WTC11 (cell line): ENCODE results near the gene MAMDC2. TPM values are rescaled to one million over a fixed set of nuclear protein-coding genes. Genes with fewer than 3 reads are reported as not detected.

Source experiments
- ATAC-seq: fragments of 200-7000 bp; cut with Tn5 transposase; 2 replicates; pipeline ENCODE4 v1.10.0; 2021; ENCODE audit warnings: mild to moderate bottlenecking, moderate library complexity
- CTCF ChIA-PET: fragments of 300-600 bp; sonication (Branson Sonifier 250); formaldehyde crosslinking; loops from one replicate; lab custom pipeline; 2021; ENCODE audit warnings: antibody characterized with exemption; lab: Charles Lee
- POLR2A ChIA-PET: fragments of 350-600 bp; sonication (Branson Sonifier 250); formaldehyde crosslinking; loops from one replicate; lab custom pipeline; 2021; ENCODE audit warnings: antibody characterized with exemption; lab: Charles Lee
- DNase-seq: peaks from one replicate; pipeline ENCODE4 v3.0.0; 2021; ENCODE audit warnings: low spot score
- H3K27ac Mint-ChIP-seq: 2 replicates; pipeline ENCODE4 v1.8.0; 2021; ENCODE audit warnings: mixed read lengths
- H3K27me3 Mint-ChIP-seq: 2 replicates; pipeline ENCODE4 v1.8.0; 2021; ENCODE audit warnings: low read depth, mild to moderate bottlenecking, moderate library complexity, mixed read lengths
- H3K36me3 Mint-ChIP-seq: 2 replicates; pipeline ENCODE4 v1.8.0; 2021; ENCODE audit warnings: mixed read lengths
- H3K4me1 Mint-ChIP-seq: 2 replicates; pipeline ENCODE4 v1.8.0; 2022; ENCODE audit warnings: mixed read lengths
- H3K4me3 Mint-ChIP-seq: 2 replicates; pipeline ENCODE4 v1.8.0; 2021; ENCODE audit warnings: mild to moderate bottlenecking, moderate library complexity, mixed read lengths
- H3K9me3 Mint-ChIP-seq: 2 replicates; pipeline ENCODE4 v1.8.0; 2021; ENCODE audit warnings: mixed read lengths
- CREM ChIP-seq: sonication (generic); formaldehyde crosslinking; IDR thresholded peaks from 2 replicates; pipeline ENCODE4 v1.8.1; 2022; ENCODE audit warnings: mild to moderate bottlenecking, missing genetic modification reagents, moderate library complexity
- ELF4 ChIP-seq: sonication (generic); formaldehyde crosslinking; IDR thresholded peaks from 2 replicates; pipeline ENCODE4 v1.8.1; 2022; ENCODE audit warnings: low read depth, mild to moderate bottlenecking, moderate library complexity, missing genetic modification reagents
- FOXK1 ChIP-seq: sonication (generic); formaldehyde crosslinking; IDR thresholded peaks from 2 replicates; pipeline ENCODE4 v1.8.0; 2022; ENCODE audit warnings: mild to moderate bottlenecking, moderate library complexity, missing genetic modification reagents
- IRF2 ChIP-seq: sonication (generic); formaldehyde crosslinking; IDR thresholded peaks from 2 replicates; pipeline ENCODE4 v1.8.0; 2022; ENCODE audit warnings: low read depth, missing genetic modification reagents, borderline replicate concordance
- JAZF1 ChIP-seq: fragments of 250-450 bp; sonication (Bioruptor Pico); IDR thresholded peaks from 2 replicates; pipeline ENCODE4 v1.9.0; 2021; ENCODE audit warnings: moderate library complexity, mild to moderate bottlenecking, inconsistent platforms
- MYBL2 ChIP-seq: sonication (generic); formaldehyde crosslinking; IDR thresholded peaks from 2 replicates; pipeline ENCODE4 v1.8.1; 2023; ENCODE audit warnings: mild to moderate bottlenecking, moderate library complexity, missing genetic modification reagents
- NFATC4 ChIP-seq: fragments of 250-450 bp; sonication (Bioruptor Pico); IDR thresholded peaks from 2 replicates; pipeline ENCODE4 v1.9.0; 2021; ENCODE audit warnings: mild to moderate bottlenecking
- SOX15 ChIP-seq: fragments of 250-450 bp; sonication (Bioruptor Pico); IDR thresholded peaks from 2 replicates; pipeline ENCODE4 v1.9.0; 2021; ENCODE audit warnings: mild to moderate bottlenecking
- ZBTB21 ChIP-seq: sonication (generic); formaldehyde crosslinking; IDR thresholded peaks from 2 replicates; pipeline ENCODE4 v1.8.1; 2023; ENCODE audit warnings: mild to moderate bottlenecking, missing genetic modification reagents, borderline replicate concordance
- ZNF219 ChIP-seq: sonication (generic); formaldehyde crosslinking; IDR thresholded peaks from 2 replicates; pipeline ENCODE4 v1.8.0; 2023; ENCODE audit warnings: missing genetic modification reagents, mild to moderate bottlenecking, borderline replicate concordance
- ZNF317 ChIP-seq: sonication (generic); formaldehyde crosslinking; IDR thresholded peaks from 2 replicates; pipeline ENCODE4 v1.8.1; 2023; ENCODE audit warnings: low read depth, mild to moderate bottlenecking, moderate library complexity, missing genetic modification reagents, borderline replicate concordance
- ZNF671 ChIP-seq: fragments of 250-450 bp; sonication (Bioruptor Pico); IDR thresholded peaks from 2 replicates; pipeline ENCODE4 v1.8.0; 2021; ENCODE audit warnings: mild to moderate bottlenecking
- total RNA-seq: library from RNA; stranded (reverse); gene quantifications from 3 replicates; pipeline ENCODE4 v1.2.3, GENCODE V29; 2021
- TF ChIP-seq, protein P1 (sequence below): sonication (generic); formaldehyde crosslinking; IDR thresholded peaks from 2 replicates; pipeline ENCODE4 v1.8.1; 2023; ENCODE audit warnings: mild to moderate bottlenecking, missing genetic modification reagents, borderline replicate concordance
- TF ChIP-seq, protein P2 (sequence below): sonication (generic); formaldehyde crosslinking; IDR thresholded peaks from 2 replicates; pipeline ENCODE4 v1.8.1; 2022; ENCODE audit warnings: low read depth, mild to moderate bottlenecking, moderate library complexity, missing genetic modification reagents, borderline replicate concordance
- TF ChIP-seq, protein P3 (sequence below): fragments of 250-450 bp; sonication (Bioruptor Pico); IDR thresholded peaks from 2 replicates; pipeline ENCODE4 v1.9.0; 2021; ENCODE audit warnings: moderate library complexity, mild to moderate bottlenecking, inconsistent platforms, borderline replicate concordance
- TF ChIP-seq, protein P4 (sequence below): sonication (generic); formaldehyde crosslinking; IDR thresholded peaks from 2 replicates; pipeline ENCODE4 v1.8.0; 2022; ENCODE audit warnings: mild to moderate bottlenecking, missing genetic modification reagents
- TF ChIP-seq, protein P5 (sequence below): sonication (generic); formaldehyde crosslinking; IDR thresholded peaks from 2 replicates; pipeline ENCODE4 v1.8.1; 2022; ENCODE audit warnings: missing genetic modification reagents, borderline replicate concordance
- TF ChIP-seq, protein P6 (sequence below): sonication (generic); formaldehyde crosslinking; IDR thresholded peaks from 2 replicates; pipeline ENCODE4 v1.8.1; 2023; ENCODE audit warnings: mild to moderate bottlenecking, missing genetic modification reagents, moderate library complexity
- TF ChIP-seq, protein P7 (sequence below): sonication (generic); formaldehyde crosslinking; conservative IDR thresholded peaks from 2 replicates; pipeline ENCODE4 v1.8.1; 2022; ENCODE audit warnings: mild to moderate bottlenecking, missing genetic modification reagents

MAMDC2 gene
- total RNA-seq, 1 experiment from 2014 or later: 6.0 TPM

DNA sequence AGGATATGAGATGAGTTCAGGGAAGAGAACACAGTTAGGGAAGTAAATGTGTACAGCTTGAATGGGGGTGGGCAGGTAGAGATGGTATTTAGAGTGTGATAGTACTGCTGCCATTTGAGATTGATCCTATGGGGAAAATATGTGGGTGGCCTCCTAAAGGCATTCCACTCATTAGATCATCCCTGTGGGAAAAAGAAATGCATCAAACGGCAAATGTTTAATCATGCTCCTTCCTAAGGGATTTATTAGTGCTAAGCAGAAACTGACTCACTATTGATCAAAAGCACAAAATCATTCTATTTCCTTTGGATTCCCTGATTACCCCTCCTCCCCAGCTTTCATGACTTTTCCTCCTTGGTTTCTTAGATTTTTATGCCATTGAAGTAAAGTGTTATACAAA, 178.7 kb downstream of the MAMDC2 start:
- ChIA-PET CTCF (interaction anchor here (2.5 kb wide), 1 partner anchor 109 kb away, joined by 8 read pairs; no protein-coding TSS in a partner anchor), POLR2A (no interaction called here)
- no peak for ATAC-seq
- no peaks in the 10 kb centered on the region for H3K4me1 Mint-ChIP-seq
- no peak overlapping the region for H3K27ac Mint-ChIP-seq
- H3K27me3 Mint-ChIP-seq: no peaks in the 10 kb centered on the region
- no peak for TF ChIP-seq CREM (CRISPR knock-in tag)
- no peak for TF ChIP-seq ELF4 (CRISPR knock-in tag)
- TF ChIP-seq MYBL2 (CRISPR knock-in tag): no peak
- TF ChIP-seq, protein P1, sequence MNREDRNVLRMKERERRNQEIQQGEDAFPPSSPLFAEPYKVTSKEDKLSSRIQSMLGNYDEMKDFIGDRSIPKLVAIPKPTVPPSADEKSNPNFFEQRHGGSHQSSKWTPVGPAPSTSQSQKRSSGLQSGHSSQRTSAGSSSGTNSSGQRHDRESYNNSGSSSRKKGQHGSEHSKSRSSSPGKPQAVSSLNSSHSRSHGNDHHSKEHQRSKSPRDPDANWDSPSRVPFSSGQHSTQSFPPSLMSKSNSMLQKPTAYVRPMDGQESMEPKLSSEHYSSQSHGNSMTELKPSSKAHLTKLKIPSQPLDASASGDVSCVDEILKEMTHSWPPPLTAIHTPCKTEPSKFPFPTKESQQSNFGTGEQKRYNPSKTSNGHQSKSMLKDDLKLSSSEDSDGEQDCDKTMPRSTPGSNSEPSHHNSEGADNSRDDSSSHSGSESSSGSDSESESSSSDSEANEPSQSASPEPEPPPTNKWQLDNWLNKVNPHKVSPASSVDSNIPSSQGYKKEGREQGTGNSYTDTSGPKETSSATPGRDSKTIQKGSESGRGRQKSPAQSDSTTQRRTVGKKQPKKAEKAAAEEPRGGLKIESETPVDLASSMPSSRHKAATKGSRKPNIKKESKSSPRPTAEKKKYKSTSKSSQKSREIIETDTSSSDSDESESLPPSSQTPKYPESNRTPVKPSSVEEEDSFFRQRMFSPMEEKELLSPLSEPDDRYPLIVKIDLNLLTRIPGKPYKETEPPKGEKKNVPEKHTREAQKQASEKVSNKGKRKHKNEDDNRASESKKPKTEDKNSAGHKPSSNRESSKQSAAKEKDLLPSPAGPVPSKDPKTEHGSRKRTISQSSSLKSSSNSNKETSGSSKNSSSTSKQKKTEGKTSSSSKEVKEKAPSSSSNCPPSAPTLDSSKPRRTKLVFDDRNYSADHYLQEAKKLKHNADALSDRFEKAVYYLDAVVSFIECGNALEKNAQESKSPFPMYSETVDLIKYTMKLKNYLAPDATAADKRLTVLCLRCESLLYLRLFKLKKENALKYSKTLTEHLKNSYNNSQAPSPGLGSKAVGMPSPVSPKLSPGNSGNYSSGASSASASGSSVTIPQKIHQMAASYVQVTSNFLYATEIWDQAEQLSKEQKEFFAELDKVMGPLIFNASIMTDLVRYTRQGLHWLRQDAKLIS (CRISPR knock-in tag): no peak
- TF ChIP-seq IRF2 (CRISPR knock-in tag): no peak
- TF ChIP-seq, protein P2, sequence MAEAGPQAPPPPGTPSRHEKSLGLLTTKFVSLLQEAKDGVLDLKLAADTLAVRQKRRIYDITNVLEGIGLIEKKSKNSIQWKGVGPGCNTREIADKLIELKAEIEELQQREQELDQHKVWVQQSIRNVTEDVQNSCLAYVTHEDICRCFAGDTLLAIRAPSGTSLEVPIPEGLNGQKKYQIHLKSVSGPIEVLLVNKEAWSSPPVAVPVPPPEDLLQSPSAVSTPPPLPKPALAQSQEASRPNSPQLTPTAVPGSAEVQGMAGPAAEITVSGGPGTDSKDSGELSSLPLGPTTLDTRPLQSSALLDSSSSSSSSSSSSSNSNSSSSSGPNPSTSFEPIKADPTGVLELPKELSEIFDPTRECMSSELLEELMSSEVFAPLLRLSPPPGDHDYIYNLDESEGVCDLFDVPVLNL: no peak
- H3K4me3 Mint-ChIP-seq: no peak overlapping the region
- DNase-seq: no peak
- H3K9me3 Mint-ChIP-seq: no peaks in the 10 kb centered on the region
- H3K36me3 Mint-ChIP-seq: no peaks in the 10 kb centered on the region

DNA sequence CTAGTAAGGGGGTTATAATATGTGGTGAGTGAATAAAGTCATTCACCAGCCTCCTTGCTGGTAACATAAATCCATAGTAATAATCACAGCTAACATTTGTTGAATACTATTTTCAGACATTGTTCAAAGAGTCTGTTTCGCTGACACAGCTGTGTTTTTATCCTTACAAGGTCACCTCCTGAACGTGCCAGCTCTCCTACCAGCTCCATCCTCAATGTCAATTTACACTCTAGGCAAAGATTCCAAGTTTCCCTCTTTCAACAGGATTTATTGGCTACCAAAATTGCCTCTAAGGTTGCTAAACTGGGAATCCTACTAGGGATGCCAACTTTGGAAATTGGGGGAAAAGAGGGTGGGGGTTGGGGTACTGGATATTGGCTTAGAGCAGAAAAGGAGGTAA, 184.5 kb downstream of the MAMDC2 start:
- Mint-ChIP-seq H3K4me3 (no peak overlapping the region), H3K27ac (no peak overlapping the region), H3K36me3 (peaks cover under 1% of the 10 kb centered on the region), H3K4me1 (peaks cover 7% of the 10 kb centered on the region; the same call in 1 of the 2 replicates), H3K9me3 (peaks cover 1% of the 10 kb centered on the region), H3K27me3 (peaks cover 2% of the 10 kb centered on the region; the same call in 1 of the 2 replicates)
- CTCF ChIA-PET: interaction anchor here (0.8 to 2.6 kb wide), 6 partner anchors 78 to 555 kb away, joined by 3 to 12 read pairs (median 5); no protein-coding TSS in a partner anchor
- ATAC-seq (no peak), DNase-seq (no peak)
- TF ChIP-seq, protein P3, sequence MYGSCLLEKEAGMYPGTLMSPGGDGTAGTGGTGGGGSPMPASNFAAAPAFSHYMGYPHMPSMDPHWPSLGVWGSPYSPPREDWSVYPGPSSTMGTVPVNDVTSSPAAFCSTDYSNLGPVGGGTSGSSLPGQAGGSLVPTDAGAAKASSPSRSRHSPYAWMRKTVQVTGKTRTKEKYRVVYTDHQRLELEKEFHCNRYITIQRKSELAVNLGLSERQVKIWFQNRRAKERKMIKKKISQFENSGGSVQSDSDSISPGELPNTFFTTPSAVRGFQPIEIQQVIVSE (CRISPR knock-in tag): no peak
- TF ChIP-seq FOXK1: no peak
- TF ChIP-seq, protein P4, sequence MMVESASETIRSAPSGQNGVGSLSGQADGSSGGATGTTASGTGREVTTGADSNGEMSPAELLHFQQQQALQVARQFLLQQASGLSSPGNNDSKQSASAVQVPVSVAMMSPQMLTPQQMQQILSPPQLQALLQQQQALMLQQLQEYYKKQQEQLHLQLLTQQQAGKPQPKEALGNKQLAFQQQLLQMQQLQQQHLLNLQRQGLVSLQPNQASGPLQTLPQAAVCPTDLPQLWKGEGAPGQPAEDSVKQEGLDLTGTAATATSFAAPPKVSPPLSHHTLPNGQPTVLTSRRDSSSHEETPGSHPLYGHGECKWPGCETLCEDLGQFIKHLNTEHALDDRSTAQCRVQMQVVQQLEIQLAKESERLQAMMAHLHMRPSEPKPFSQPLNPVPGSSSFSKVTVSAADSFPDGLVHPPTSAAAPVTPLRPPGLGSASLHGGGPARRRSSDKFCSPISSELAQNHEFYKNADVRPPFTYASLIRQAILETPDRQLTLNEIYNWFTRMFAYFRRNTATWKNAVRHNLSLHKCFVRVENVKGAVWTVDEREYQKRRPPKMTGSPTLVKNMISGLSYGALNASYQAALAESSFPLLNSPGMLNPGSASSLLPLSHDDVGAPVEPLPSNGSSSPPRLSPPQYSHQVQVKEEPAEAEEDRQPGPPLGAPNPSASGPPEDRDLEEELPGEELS (CRISPR knock-in tag): no peak
- no peak for TF ChIP-seq JAZF1 (CRISPR knock-in tag)
- TF ChIP-seq ZNF317 (CRISPR knock-in tag): no peak
- TF ChIP-seq ELF4 (CRISPR knock-in tag): no peak
- no peak for TF ChIP-seq ZNF219
- TF ChIP-seq, protein P5, sequence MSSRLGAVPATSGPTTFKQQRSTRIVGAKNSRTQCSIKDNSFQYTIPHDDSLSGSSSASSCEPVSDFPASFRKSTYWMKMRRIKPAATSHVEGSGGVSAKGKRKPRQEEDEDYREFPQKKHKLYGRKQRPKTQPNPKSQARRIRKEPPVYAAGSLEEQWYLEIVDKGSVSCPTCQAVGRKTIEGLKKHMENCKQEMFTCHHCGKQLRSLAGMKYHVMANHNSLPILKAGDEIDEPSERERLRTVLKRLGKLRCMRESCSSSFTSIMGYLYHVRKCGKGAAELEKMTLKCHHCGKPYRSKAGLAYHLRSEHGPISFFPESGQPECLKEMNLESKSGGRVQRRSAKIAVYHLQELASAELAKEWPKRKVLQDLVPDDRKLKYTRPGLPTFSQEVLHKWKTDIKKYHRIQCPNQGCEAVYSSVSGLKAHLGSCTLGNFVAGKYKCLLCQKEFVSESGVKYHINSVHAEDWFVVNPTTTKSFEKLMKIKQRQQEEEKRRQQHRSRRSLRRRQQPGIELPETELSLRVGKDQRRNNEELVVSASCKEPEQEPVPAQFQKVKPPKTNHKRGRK: no peak
- no peak for TF ChIP-seq SOX15
- TF ChIP-seq ZNF671 (CRISPR knock-in tag): no peak
- TF ChIP-seq, protein P6, sequence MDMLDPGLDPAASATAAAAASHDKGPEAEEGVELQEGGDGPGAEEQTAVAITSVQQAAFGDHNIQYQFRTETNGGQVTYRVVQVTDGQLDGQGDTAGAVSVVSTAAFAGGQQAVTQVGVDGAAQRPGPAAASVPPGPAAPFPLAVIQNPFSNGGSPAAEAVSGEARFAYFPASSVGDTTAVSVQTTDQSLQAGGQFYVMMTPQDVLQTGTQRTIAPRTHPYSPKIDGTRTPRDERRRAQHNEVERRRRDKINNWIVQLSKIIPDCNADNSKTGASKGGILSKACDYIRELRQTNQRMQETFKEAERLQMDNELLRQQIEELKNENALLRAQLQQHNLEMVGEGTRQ (CRISPR knock-in tag): no peak
- TF ChIP-seq IRF2 (CRISPR knock-in tag): no peak
- no peak for TF ChIP-seq NFATC4
- TF ChIP-seq, protein P7, sequence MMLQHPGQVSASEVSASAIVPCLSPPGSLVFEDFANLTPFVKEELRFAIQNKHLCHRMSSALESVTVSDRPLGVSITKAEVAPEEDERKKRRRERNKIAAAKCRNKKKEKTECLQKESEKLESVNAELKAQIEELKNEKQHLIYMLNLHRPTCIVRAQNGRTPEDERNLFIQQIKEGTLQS: no peak
- TF ChIP-seq ZBTB21 (CRISPR knock-in tag): no peak
- POLR2A ChIA-PET: no interaction called here
